Measurements from ENCODE around the gene VPS51. TPM values are rescaled to one million over a fixed set of nuclear protein-coding genes. Genes with fewer than 3 reads are reported as not detected.

Gene VPS51
- total RNA-seq, 1 donor from 2014 or later: 203 TPM

DNA sequence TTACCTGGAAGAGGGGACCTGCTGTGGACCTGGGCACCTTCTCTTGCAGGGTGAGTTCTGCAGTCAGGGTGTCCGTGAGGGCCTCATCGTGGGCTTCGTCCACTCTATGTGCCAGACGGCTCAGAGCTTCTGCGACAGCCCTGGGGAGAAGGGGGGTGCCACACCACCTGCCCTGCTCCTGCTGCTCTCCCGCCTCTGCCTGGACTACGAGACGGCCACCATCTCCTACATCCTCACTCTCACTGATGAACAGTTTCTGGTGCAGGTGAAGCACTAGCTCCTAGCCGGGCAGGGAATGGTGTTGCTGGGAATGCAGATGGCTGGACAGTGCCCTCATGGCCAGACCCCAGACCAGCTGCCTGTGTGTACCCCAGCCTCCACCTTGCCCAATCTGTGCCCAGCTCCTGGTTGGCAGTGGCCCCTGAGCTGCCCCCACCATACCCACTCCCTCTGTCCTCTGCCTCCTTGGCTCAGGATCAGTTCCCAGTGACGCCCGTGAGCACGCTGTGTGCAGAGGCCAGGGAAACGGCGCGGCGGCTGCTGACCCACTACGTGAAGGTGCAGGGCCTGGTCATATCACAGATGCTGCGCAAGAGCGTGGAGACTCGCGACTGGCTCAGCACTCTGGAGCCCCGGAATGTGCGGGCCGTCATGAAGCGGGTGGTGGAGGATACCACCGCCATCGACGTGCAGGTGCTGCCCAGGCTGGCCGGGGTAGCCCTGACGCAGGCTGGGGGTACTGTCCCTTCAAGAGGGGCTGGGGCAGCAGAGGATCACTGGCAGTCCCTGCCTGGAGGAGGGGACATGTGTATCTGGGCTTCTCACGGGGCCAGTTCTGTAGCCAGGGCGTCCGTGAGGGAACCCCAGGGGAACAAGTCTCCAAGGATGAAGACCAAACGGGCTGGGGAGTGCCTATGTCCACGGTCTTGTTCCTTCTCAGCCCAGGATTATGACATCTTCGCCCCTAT, 13.5 kb downstream of the VPS51 start:
- H3K27me3 ChIP-seq (ENCODE audit: control insufficient read depth, insufficient read depth, low read length): no peaks in the 10 kb centered on the region
- H3K36me3 ChIP-seq (ENCODE audit: control insufficient read depth, insufficient read depth, low read length): peaks cover 9% of the 10 kb centered on the region
- DNase-seq (ENCODE audit: low read depth) (no peak), FAIRE-seq (no peak)
- no peak overlapping the region for H3K4me3 ChIP-seq (ENCODE audit: low read depth, low read length)
- TF ChIP-seq, protein P1, sequence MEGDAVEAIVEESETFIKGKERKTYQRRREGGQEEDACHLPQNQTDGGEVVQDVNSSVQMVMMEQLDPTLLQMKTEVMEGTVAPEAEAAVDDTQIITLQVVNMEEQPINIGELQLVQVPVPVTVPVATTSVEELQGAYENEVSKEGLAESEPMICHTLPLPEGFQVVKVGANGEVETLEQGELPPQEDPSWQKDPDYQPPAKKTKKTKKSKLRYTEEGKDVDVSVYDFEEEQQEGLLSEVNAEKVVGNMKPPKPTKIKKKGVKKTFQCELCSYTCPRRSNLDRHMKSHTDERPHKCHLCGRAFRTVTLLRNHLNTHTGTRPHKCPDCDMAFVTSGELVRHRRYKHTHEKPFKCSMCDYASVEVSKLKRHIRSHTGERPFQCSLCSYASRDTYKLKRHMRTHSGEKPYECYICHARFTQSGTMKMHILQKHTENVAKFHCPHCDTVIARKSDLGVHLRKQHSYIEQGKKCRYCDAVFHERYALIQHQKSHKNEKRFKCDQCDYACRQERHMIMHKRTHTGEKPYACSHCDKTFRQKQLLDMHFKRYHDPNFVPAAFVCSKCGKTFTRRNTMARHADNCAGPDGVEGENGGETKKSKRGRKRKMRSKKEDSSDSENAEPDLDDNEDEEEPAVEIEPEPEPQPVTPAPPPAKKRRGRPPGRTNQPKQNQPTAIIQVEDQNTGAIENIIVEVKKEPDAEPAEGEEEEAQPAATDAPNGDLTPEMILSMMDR (IDR thresholded peaks at IDR 0.05; ENCODE audit: insufficient read depth, low read length, severe bottlenecking): no peak

- DNase-seq (ENCODE audit: low read depth) (peak; percentile 72), FAIRE-seq (peak; percentile 89)
- H3K4me3 ChIP-seq (ENCODE audit: low read depth, low read length): no peak overlapping the region
- no peaks in the 10 kb centered on the region for H3K27me3 ChIP-seq (ENCODE audit: control insufficient read depth, insufficient read depth, low read length)
- peaks cover 10% of the 10 kb centered on the region for H3K36me3 ChIP-seq (ENCODE audit: control insufficient read depth, insufficient read depth, low read length)
- TF ChIP-seq, protein P1 (IDR thresholded peaks at IDR 0.05; ENCODE audit: insufficient read depth, low read length, severe bottlenecking): peak; percentile 96
Observed at GRCh38 chr11:65110354-65110861, 14.4 kb downstream of the VPS51 start.

GRCh38 chr11:65111159-65111743, 15.2 kb downstream of the VPS51 start:
- no peak for FAIRE-seq
- no peaks in the 10 kb centered on the region for H3K27me3 ChIP-seq (ENCODE audit: control insufficient read depth, insufficient read depth, low read length)
- TF ChIP-seq, protein P1 (IDR thresholded peaks at IDR 0.05; ENCODE audit: insufficient read depth, low read length, severe bottlenecking): no peak
- H3K4me3 ChIP-seq (ENCODE audit: low read depth, low read length): no peak overlapping the region
- H3K36me3 ChIP-seq (ENCODE audit: control insufficient read depth, insufficient read depth, low read length): peaks cover 14% of the 10 kb centered on the region
- DNase-seq (ENCODE audit: low read depth): no peak

DNA sequence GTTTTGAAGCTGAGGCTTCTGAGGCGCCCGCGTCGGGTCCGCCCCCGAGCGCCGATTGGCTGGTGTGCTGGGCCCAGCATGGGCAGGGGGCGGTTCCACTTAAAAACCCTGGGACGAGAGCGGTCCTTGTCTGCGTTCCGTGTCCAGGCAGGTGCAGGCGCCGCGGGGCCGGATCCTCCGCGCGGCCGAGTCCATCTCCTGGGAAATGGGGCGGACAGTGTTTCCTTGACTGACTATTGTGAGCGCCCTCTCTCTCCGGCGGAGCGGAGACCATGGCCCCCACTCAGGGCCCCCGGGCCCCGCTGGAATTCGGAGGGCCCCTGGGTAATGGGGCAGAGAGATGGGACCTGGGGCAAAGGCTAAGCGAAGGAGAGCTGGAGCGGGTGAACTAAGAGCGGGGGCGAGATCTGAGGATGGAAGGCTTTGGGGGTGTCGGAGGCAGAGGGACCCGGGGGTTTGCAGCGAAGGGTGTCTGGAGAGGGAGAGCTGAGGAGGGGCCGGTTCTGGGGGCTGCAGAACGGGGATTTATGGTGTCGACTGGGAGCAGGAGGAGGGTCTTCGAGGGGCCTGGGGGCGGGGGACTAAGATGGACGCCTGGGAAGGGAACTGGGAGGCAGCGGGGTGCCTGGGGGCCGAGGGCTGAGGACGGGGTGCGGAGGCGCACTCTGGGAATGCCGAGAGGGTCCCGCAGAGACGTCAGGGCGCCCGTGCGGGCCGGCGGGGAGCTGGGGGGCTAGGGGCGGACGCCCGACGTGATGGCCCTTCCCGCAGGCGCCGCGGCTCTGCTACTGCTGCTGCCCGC, 15.9 kb downstream of the VPS51 start, which contains the start of gene TM7SF2:
TM7SF2 (plus strand) TSS at position 129 of the 802 bp plus-strand sequence; CDS start at position 273, 144 bp downstream.
- Histone ChIP-seq H3K27me3 (ENCODE audit: control insufficient read depth, insufficient read depth, low read length) (no peaks in the 10 kb centered on the region), H3K4me3 (ENCODE audit: low read depth, low read length) (peak within 1 kb of the TSS; percentile 50), H3K36me3 (ENCODE audit: control insufficient read depth, insufficient read depth, low read length) (peaks cover 15% of the 10 kb centered on the region)
- peak; percentile 85 for DNase-seq (ENCODE audit: low read depth)
- TF ChIP-seq, protein P1 (IDR thresholded peaks at IDR 0.05; ENCODE audit: insufficient read depth, low read length, severe bottlenecking): no peak
- no peak for FAIRE-seq

GRCh38 chr11:65112546-65113360, 16.7 kb downstream of the VPS51 start:
- TF ChIP-seq, protein P1 (IDR thresholded peaks at IDR 0.05; ENCODE audit: insufficient read depth, low read length, severe bottlenecking): peak; percentile 87
- peak overlapping the region; percentile 50 for H3K4me3 ChIP-seq (ENCODE audit: low read depth, low read length)
- FAIRE-seq: no peak
- DNase-seq (ENCODE audit: low read depth): no peak
- peaks cover 12% of the 10 kb centered on the region for H3K36me3 ChIP-seq (ENCODE audit: control insufficient read depth, insufficient read depth, low read length)
- H3K27me3 ChIP-seq (ENCODE audit: control insufficient read depth, insufficient read depth, low read length): no peaks in the 10 kb centered on the region

Data from bronchial epithelial cell (primary cell).